ENCODE measurements around the gene ICA1L. TPM values are rescaled to one million over a fixed set of nuclear protein-coding genes. Genes with fewer than 3 reads are reported as not detected.

Gene ICA1L
- total and polyA plus RNA-seq, 2 of the 13 experiments (the other 11 are each of a cell fraction or from before 2014, with no cell fraction given), result 1.5 to 2.4 TPM

DNA sequence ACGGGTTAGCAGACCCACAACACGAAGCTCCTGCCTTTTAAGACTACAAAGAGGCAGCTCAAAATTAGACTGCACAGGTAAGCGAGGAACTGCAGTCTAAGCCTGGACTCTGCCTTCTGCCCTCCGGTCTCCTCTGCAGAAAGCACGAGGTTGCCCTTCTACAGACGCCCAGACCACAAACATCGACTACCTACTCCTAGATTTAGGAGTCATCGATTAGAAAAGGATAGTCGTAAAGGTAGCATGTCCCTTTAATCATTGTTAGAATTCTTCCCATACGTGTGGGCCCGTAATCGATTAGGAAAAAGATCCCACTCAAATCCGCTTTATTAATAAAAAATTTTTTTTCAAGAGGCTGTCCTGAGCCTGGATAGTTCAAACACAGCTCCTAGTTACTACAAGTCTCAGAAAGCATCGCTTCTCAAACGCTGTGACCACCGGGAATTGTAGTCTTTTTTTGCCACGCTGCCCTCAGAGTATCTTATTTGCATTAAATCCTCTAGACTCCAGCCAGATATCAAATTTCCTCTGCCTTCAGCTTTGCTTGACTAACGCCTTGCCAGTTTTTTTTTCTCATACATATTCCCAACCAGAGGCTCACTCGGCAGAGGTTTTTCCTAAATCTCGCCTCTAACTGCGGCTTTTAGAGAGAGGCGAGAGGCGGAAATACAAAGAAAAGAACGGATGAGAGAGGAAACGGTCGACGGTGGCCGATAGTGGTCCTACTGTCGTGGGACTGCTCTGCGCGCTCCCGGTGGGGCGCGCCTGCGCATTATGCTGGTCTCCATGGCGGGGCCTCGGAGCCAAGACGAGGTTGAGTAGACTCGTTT is 40.2 kb upstream of the ICA1L start, which contains the start of the genes CARF and WDR12 (continued):
- peak; percentile 45 for TF ChIP-seq SUZ12 (IDR thresholded peaks at IDR 0.05; ENCODE audit: low read depth, low read length)
- TF ChIP-seq ZSCAN31 (CRISPR knock-in tag; IDR thresholded peaks at IDR 0.05; ENCODE audit: low read depth), result peak; percentile 92
- TF ChIP-seq, protein P1, sequence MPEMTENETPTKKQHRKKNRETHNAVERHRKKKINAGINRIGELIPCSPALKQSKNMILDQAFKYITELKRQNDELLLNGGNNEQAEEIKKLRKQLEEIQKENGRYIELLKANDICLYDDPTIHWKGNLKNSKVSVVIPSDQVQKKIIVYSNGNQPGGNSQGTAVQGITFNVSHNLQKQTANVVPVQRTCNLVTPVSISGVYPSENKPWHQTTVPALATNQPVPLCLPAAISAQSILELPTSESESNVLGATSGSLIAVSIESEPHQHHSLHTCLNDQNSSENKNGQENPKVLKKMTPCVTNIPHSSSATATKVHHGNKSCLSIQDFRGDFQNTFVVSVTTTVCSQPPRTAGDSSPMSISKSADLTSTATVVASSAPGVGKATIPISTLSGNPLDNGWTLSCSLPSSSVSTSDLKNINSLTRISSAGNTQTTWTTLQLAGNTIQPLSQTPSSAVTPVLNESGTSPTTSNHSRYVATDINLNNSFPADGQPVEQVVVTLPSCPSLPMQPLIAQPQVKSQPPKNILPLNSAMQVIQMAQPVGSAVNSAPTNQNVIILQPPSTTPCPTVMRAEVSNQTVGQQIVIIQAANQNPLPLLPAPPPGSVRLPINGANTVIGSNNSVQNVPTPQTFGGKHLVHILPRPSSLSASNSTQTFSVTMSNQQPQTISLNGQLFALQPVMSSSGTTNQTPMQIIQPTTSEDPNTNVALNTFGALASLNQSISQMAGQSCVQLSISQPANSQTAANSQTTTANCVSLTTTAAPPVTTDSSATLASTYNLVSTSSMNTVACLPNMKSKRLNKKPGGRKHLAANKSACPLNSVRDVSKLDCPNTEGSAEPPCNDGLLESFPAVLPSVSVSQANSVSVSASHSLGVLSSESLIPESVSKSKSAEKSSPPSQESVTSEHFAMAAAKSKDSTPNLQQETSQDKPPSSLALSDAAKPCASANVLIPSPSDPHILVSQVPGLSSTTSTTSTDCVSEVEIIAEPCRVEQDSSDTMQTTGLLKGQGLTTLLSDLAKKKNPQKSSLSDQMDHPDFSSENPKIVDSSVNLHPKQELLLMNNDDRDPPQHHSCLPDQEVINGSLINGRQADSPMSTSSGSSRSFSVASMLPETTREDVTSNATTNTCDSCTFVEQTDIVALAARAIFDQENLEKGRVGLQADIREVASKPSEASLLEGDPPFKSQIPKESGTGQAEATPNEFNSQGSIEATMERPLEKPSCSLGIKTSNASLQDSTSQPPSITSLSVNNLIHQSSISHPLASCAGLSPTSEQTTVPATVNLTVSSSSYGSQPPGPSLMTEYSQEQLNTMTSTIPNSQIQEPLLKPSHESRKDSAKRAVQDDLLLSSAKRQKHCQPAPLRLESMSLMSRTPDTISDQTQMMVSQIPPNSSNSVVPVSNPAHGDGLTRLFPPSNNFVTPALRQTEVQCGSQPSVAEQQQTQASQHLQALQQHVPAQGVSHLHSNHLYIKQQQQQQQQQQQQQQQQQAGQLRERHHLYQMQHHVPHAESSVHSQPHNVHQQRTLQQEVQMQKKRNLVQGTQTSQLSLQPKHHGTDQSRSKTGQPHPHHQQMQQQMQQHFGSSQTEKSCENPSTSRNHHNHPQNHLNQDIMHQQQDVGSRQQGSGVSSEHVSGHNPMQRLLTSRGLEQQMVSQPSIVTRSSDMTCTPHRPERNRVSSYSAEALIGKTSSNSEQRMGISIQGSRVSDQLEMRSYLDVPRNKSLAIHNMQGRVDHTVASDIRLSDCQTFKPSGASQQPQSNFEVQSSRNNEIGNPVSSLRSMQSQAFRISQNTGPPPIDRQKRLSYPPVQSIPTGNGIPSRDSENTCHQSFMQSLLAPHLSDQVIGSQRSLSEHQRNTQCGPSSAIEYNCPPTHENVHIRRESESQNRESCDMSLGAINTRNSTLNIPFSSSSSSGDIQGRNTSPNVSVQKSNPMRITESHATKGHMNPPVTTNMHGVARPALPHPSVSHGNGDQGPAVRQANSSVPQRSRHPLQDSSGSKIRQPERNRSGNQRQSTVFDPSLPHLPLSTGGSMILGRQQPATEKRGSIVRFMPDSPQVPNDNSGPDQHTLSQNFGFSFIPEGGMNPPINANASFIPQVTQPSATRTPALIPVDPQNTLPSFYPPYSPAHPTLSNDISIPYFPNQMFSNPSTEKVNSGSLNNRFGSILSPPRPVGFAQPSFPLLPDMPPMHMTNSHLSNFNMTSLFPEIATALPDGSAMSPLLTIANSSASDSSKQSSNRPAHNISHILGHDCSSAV (CRISPR knock-in tag; IDR thresholded peaks at IDR 0.05; ENCODE audit: borderline replicate concordance), result no peak
- TF ChIP-seq YEATS2 (CRISPR knock-in tag; IDR thresholded peaks at IDR 0.05; ENCODE audit: borderline replicate concordance), result peak; percentile 78
- TF ChIP-seq, protein P2, sequence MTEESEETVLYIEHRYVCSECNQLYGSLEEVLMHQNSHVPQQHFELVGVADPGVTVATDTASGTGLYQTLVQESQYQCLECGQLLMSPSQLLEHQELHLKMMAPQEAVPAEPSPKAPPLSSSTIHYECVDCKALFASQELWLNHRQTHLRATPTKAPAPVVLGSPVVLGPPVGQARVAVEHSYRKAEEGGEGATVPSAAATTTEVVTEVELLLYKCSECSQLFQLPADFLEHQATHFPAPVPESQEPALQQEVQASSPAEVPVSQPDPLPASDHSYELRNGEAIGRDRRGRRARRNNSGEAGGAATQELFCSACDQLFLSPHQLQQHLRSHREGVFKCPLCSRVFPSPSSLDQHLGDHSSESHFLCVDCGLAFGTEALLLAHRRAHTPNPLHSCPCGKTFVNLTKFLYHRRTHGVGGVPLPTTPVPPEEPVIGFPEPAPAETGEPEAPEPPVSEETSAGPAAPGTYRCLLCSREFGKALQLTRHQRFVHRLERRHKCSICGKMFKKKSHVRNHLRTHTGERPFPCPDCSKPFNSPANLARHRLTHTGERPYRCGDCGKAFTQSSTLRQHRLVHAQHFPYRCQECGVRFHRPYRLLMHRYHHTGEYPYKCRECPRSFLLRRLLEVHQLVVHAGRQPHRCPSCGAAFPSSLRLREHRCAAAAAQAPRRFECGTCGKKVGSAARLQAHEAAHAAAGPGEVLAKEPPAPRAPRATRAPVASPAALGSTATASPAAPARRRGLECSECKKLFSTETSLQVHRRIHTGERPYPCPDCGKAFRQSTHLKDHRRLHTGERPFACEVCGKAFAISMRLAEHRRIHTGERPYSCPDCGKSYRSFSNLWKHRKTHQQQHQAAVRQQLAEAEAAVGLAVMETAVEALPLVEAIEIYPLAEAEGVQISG (CRISPR knock-in tag; IDR thresholded peaks at IDR 0.05), result peak; percentile 78
- TF ChIP-seq, protein P3, sequence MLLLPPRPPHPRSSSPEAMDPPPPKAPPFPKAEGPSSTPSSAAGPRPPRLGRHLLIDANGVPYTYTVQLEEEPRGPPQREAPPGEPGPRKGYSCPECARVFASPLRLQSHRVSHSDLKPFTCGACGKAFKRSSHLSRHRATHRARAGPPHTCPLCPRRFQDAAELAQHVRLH (CRISPR knock-in tag; IDR thresholded peaks at IDR 0.05; ENCODE audit: borderline replicate concordance, low read depth), result 0 out of 2 replicates have a peak, but pooled peaks have one; percentile 26
- TF ChIP-seq STAG1 (CRISPR knock-in tag; IDR thresholded peaks at IDR 0.05), result 0 out of 2 replicates have a peak, but pooled peaks have one; percentile 3
- TF ChIP-seq, protein P4, sequence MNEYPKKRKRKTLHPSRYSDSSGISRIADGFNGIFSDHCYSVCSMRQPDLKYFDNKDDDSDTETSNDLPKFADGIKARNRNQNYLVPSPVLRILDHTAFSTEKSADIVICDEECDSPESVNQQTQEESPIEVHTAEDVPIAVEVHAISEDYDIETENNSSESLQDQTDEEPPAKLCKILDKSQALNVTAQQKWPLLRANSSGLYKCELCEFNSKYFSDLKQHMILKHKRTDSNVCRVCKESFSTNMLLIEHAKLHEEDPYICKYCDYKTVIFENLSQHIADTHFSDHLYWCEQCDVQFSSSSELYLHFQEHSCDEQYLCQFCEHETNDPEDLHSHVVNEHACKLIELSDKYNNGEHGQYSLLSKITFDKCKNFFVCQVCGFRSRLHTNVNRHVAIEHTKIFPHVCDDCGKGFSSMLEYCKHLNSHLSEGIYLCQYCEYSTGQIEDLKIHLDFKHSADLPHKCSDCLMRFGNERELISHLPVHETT (CRISPR knock-in tag; conservative IDR thresholded peaks at IDR 0.05), result peak; percentile 80; the same call in 1 of the 2 replicates
- peak; percentile 82; the same call in 1 of the 2 replicates for TF ChIP-seq TARDBP (CRISPR knock-in tag; IDR thresholded peaks at IDR 0.05)
- TF ChIP-seq ZIK1 (CRISPR knock-in tag; IDR thresholded peaks at IDR 0.05; ENCODE audit: borderline replicate concordance, low read depth), result 0 out of 2 replicates have a peak, but pooled peaks have one; percentile 26
- 0 out of 2 replicates have a peak, but pooled peaks have one; percentile 38 for TF ChIP-seq ZNF768 (CRISPR knock-in tag; IDR thresholded peaks at IDR 0.05)
- no peak for TF ChIP-seq SNRNP70 (IDR thresholded peaks at IDR 0.05; ENCODE audit: low read depth, low read length)
- peak; percentile 14 for TF ChIP-seq SKI (IDR thresholded peaks at IDR 0.05; ENCODE audit: partially characterized antibody)
- 0 out of 2 replicates have a peak, but pooled peaks have one; percentile 70 for TF ChIP-seq GATA4 (IDR thresholded peaks at IDR 0.05; ENCODE audit: borderline replicate concordance, low read depth)
- TF ChIP-seq MYNN (CRISPR knock-in tag; IDR thresholded peaks at IDR 0.05; ENCODE audit: low read depth), result 0 out of 2 replicates have a peak, but pooled peaks have one; percentile 11

Measured in HepG2 (cell line).